Measurements from ENCODE around the gene TMC2. TPM values are rescaled to one million over a fixed set of nuclear protein-coding genes. Genes with fewer than 3 reads are reported as not detected.

TMC2 gene
- total and polyA plus RNA-seq, 2 of the 4 experiments (the other 2 are of a cell fraction): not detected

GRCh38 chr20:2537101-2537500 is 728 bp downstream of the TMC2 start:
- Histone ChIP-seq H2BK120ac (ENCODE audit: low read depth, low read length) (no peak overlapping the region), H3K23ac (ENCODE audit: low read depth, low read length) (no peak overlapping the region), H3K14ac (replicated peaks; ENCODE audit: low read depth, low read length) (no peak overlapping the region), H2AK9ac (replicated peaks; ENCODE audit: low read depth, low read length, poor library complexity) (no peak overlapping the region), H3K27ac (ENCODE audit: insufficient read depth, low read length) (no peak overlapping the region), H3K9ac (ENCODE audit: low read depth, low read length) (no peak overlapping the region), H3K4me3 (ENCODE audit: insufficient read depth, low read depth, low read length) (no peak overlapping the region), H2AK5ac (ENCODE audit: low read depth, low read length) (no peak overlapping the region), H4K5ac (ENCODE audit: low read depth, low read length) (no peak overlapping the region), H3K9me1 (ENCODE audit: insufficient read depth, low read length) (no peaks in the 10 kb centered on the region; the same call in 1 of the 2 replicates), H3K4ac (ENCODE audit: low read depth, low read length) (no peak overlapping the region), H3K79me1 (ENCODE audit: low read depth in 1 of 2, low read length in 2 of 2) (no peaks in the 10 kb centered on the region), H3K56ac (ENCODE audit: extremely low read depth, insufficient read depth, low read length) (no peak overlapping the region), H3K36me3 (ENCODE audit: control insufficient read depth, insufficient read depth, low read length) (no peaks in the 10 kb centered on the region), H4K20me1 (ENCODE audit: insufficient read depth, low read length) (no peaks in the 10 kb centered on the region), H3K4me2 (ENCODE audit: low read depth, low read length) (no peak overlapping the region), H3K18ac (ENCODE audit: low read depth, low read length) (no peak overlapping the region), H2AFZ (replicated peaks; ENCODE audit: low read length, poor library complexity) (no peak overlapping the region), H4K91ac (ENCODE audit: insufficient read depth, low read depth, low read length) (no peak overlapping the region), H2BK20ac (ENCODE audit: low read depth, low read length) (no peak overlapping the region), H2BK5ac (ENCODE audit: low read depth, low read length, poor library complexity, severe bottlenecking) (no peak overlapping the region), H3K9me3 (ENCODE audit: control insufficient read depth, insufficient read depth, low read length) (no peaks in the 10 kb centered on the region), H4K8ac (ENCODE audit: low read depth in 2 of 2, low read length in 2 of 2) (no peak overlapping the region), H3K4me1 (ENCODE audit: control insufficient read depth, insufficient read depth, low read length) (no peaks in the 10 kb centered on the region), H3K27me3 (ENCODE audit: control insufficient read depth, insufficient read depth, low read length) (peaks cover 59% of the 10 kb centered on the region), H2BK15ac (ENCODE audit: low read depth, low read length) (no peak overlapping the region)
- ATAC-seq (ENCODE audit: low read depth): no peak
- POLR2A ChIA-PET (ENCODE audit: unreplicated experiment): no interaction called here
- no TSS peak for BruUV-seq (replicated peaks)
- no peak for DNase-seq
- in situ Hi-C loops (cut with MboI; ENCODE audit: low sequenced_read_pairs) (no loop called here), intact Hi-C loops (cut with micrococcal nuclease) (loop anchor here (5.0 kb wide), 1 partner anchor 45 kb away; no protein-coding TSS in a partner anchor), dilution Hi-C loops (cut with HindIII; ENCODE audit: low sequenced_read_pairs, unreplicated experiment) (no loop called here)
- TF ChIP-seq MXI1 (IDR thresholded peaks at IDR 0.05; ENCODE audit: borderline replicate concordance, low read depth, low read length): no peak
- TF ChIP-seq CEBPB (IDR thresholded peaks at IDR 0.05; ENCODE audit: low read depth, low read length): no peak
- no peak for TF ChIP-seq ELK1 (IDR thresholded peaks at IDR 0.05; ENCODE audit: borderline replicate concordance, low read depth, low read length)
- TF ChIP-seq POLR2A (IDR thresholded peaks at IDR 0.05; ENCODE audit: low read depth, low read length): no peak
- no peak for TF ChIP-seq CTCF (conservative IDR thresholded peaks at IDR 0.05; ENCODE audit: low read depth, low read length)
- no peak for TF ChIP-seq SMC3 (IDR thresholded peaks at IDR 0.05; ENCODE audit: low read depth, low read length)
- TF ChIP-seq NFE2L2 (IDR thresholded peaks at IDR 0.05; ENCODE audit: low read depth, low read length): no peak
- no peak for TF ChIP-seq CHD1 (IDR thresholded peaks at IDR 0.05; ENCODE audit: low read depth, low read length)
- TF ChIP-seq RFX5 (IDR thresholded peaks at IDR 0.05; ENCODE audit: low read depth, low read length): no peak
- no peak for TF ChIP-seq RAD21 (IDR thresholded peaks at IDR 0.05; ENCODE audit: low read length)
- no peak for TF ChIP-seq FOS (IDR thresholded peaks at IDR 0.05; ENCODE audit: low read depth, low read length)
- TF ChIP-seq MAZ (IDR thresholded peaks at IDR 0.05; ENCODE audit: borderline replicate concordance, low read depth, low read length): no peak
- TF ChIP-seq RCOR1 (IDR thresholded peaks at IDR 0.05; ENCODE audit: insufficient replicate concordance, low read length): no peak
- no peak for TF ChIP-seq MAFK (IDR thresholded peaks at IDR 0.05; ENCODE audit: low read depth, low read length)
- no peak for TF ChIP-seq BHLHE40 (IDR thresholded peaks at IDR 0.05; ENCODE audit: low read depth, low read length)
- TF ChIP-seq, protein P1, sequence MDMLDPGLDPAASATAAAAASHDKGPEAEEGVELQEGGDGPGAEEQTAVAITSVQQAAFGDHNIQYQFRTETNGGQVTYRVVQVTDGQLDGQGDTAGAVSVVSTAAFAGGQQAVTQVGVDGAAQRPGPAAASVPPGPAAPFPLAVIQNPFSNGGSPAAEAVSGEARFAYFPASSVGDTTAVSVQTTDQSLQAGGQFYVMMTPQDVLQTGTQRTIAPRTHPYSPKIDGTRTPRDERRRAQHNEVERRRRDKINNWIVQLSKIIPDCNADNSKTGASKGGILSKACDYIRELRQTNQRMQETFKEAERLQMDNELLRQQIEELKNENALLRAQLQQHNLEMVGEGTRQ (IDR thresholded peaks at IDR 0.05; ENCODE audit: low read depth, low read length): no peak
- 50% methylated on average over 1 of the region's 5 CpGs; no CpG with 5 or more reads in 1 of the 2 experiments for WGBS, 2 experiments (ENCODE audit: extremely low coverage in 2 of 2, insufficient read length in 1 of 2)
- CTCF ChIA-PET: no interaction called here
